ENCODE results near the gene LATS2. TPM values are rescaled to one million over a fixed set of nuclear protein-coding genes. Genes with fewer than 3 reads are reported as not detected.

Gene LATS2
- total RNA-seq, 1 donor from 2014 or later, result 49.0 TPM

DNA sequence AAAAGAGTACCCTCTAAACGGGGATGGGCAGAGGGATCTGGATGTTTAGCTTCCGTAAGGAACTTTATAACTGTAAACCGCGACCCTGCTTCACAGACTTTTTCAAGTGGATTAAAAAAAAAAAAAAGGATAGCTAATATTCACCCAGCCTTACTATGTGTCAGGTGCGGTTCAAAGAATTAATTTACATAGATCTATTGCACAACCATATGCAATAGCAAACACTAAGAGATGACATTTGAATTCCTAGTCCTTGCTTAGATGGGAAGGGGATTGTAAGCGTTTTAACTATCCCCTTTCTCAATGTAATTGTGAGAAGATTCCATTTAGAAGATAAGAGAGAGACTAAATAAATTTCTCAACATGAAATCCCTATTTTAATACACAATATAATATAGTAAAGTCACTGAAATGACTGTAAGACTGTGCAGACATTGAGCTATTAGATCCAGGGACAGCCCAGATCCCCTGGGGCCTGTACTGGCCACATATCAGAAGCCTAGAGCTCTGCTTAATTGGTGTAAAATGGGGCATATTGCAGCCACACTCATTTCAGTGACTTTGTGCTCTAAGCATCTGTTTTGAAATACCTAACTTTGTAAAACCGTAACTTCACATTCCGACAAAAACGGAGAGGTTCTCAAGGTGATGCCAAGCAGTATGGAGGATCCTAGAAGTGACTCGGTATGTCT, 13.6 kb downstream of the LATS2 start:
- intact Hi-C loops (cut with DNase I), result no loop called here
- H3K36me3 ChIP-seq, result peaks cover 0 to 3% of the 10 kb centered on the region in 2 donors
- H3K9me3 ChIP-seq, result no peaks in the 10 kb centered on the region
- peaks cover 13 to 42% of the 10 kb centered on the region in 2 donors for H3K4me1 ChIP-seq
- H3K4me3 ChIP-seq, result no peak overlapping the region
- H3K27ac ChIP-seq, result no peak overlapping the region
- no peaks in the 10 kb centered on the region for H3K27me3 ChIP-seq
- no peak for DNase-seq (ENCODE audit: low spot score in 2 of 2)
- TF ChIP-seq, protein P1, sequence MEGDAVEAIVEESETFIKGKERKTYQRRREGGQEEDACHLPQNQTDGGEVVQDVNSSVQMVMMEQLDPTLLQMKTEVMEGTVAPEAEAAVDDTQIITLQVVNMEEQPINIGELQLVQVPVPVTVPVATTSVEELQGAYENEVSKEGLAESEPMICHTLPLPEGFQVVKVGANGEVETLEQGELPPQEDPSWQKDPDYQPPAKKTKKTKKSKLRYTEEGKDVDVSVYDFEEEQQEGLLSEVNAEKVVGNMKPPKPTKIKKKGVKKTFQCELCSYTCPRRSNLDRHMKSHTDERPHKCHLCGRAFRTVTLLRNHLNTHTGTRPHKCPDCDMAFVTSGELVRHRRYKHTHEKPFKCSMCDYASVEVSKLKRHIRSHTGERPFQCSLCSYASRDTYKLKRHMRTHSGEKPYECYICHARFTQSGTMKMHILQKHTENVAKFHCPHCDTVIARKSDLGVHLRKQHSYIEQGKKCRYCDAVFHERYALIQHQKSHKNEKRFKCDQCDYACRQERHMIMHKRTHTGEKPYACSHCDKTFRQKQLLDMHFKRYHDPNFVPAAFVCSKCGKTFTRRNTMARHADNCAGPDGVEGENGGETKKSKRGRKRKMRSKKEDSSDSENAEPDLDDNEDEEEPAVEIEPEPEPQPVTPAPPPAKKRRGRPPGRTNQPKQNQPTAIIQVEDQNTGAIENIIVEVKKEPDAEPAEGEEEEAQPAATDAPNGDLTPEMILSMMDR (IDR thresholded peaks at IDR 0.05), result no peak

DNA sequence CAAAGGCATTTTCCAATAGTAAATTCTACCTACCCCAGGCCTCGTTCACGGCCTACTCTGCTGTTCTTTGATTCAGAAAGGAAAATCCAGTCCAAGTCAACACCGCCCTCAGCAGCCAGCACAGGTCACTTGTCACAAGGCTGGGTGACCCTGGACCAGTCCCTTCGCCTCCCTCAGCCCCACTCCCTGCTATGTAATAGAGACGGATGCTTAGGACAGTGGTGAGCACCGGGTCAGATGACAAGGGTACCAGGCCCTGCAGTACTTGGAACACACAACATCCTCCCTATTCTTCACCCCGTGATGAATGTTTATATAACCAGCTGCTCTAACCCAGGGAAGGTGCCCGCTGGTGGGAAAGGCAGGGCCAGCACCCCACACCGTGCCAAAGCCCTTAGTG, 14.3 kb downstream of the LATS2 start:
- no peak for DNase-seq (ENCODE audit: low spot score in 2 of 2)
- Histone ChIP-seq H3K27me3 (no peaks in the 10 kb centered on the region), H3K4me3 (no peak overlapping the region), H3K9me3 (no peaks in the 10 kb centered on the region), H3K36me3 (peaks cover 0 to 3% of the 10 kb centered on the region in 2 donors), H3K27ac (peak overlapping the region; percentile 19 to 64), H3K4me1 (peaks cover 13 to 42% of the 10 kb centered on the region in 2 donors)
- intact Hi-C loops (cut with DNase I), result no loop called here
- TF ChIP-seq, protein P1 (IDR thresholded peaks at IDR 0.05), result no peak

DNA sequence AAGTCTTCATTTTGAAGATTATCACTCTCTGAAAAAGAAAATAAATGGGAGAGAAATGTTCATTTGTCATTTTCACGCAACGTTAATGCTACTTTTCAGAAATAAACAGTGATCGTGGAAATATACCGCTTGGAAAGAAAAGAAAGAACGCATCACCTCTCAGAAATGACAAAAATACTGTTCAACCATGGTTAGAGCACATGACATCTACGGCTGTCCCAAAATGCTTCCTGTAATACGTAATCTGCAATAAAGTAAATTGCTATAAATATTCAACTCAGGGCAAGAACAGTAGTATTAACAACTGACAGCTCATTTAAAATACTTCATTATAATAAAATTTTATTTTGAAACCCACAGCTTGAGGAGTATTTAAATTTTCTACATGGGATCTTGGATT, 15.2 kb downstream of the LATS2 start:
- Histone ChIP-seq H3K36me3 (peaks cover 0 to 3% of the 10 kb centered on the region in 2 donors), H3K4me1 (peaks cover 13 to 45% of the 10 kb centered on the region in 2 donors), H3K9me3 (no peaks in the 10 kb centered on the region), H3K27ac (peak overlapping the region in 1 of 2 donors; percentile 64), H3K27me3 (no peaks in the 10 kb centered on the region), H3K4me3 (no peak overlapping the region)
- DNase-seq (ENCODE audit: low spot score in 2 of 2), result no peak
- TF ChIP-seq, protein P1 (IDR thresholded peaks at IDR 0.05), result no peak
- intact Hi-C loops (cut with DNase I), result no loop called here

DNA sequence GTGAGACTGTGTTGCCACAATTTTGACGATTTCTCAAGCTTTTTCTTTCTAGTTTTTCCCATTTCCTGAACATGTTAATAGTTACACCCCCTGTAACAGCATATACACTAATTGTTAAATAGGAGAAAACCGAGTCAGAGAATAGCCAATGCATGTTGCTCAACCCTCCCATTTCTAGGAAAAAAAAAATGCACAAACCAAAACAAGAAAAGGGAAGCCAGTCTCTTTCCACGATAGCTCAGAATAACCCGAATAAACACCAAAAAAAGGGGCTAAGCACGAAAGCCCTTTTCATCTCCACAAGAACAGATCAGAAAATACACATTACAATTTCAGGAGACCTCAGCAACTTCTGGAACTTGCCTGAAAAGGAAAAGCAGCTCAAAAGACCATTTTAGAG, 16.3 kb downstream of the LATS2 start:
- Histone ChIP-seq H3K36me3 (peaks cover 0 to 3% of the 10 kb centered on the region in 2 donors), H3K4me3 (no peak overlapping the region), H3K4me1 (peaks cover 13 to 49% of the 10 kb centered on the region in 2 donors), H3K9me3 (no peaks in the 10 kb centered on the region), H3K27me3 (no peaks in the 10 kb centered on the region), H3K27ac (peak overlapping the region in 1 of 2 donors; percentile 46)
- TF ChIP-seq, protein P1 (IDR thresholded peaks at IDR 0.05), result no peak
- DNase-seq (ENCODE audit: low spot score in 2 of 2), result no peak
- intact Hi-C loops (cut with DNase I), result no loop called here

DNA sequence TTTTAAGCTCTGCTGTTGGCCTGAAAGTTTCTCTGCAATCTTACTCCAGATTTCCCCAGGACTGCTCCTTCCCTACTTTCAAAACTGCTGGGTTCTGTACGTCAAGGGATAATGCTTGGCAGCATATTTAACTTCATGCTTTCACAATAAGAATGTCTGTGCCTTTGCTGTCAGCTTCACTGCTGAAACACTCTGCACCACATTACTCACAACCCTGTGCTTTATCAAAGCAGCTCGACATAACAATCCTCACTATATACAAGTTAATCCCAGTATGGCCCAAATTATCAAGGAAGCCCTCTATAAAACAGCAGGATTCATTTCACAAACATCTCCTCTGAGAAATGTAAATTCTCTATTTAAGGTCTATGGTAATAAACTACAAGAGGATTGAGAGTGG, 17.5 kb downstream of the LATS2 start:
- TF ChIP-seq, protein P1 (IDR thresholded peaks at IDR 0.05), result no peak
- no peak overlapping the region for H3K4me3 ChIP-seq
- peaks cover 13 to 45% of the 10 kb centered on the region in 2 donors for H3K4me1 ChIP-seq
- H3K27ac ChIP-seq, result no peak overlapping the region
- DNase-seq (ENCODE audit: low spot score in 2 of 2), result no peak
- no peaks in the 10 kb centered on the region for H3K9me3 ChIP-seq
- intact Hi-C loops (cut with DNase I), result no loop called here
- no peaks in the 10 kb centered on the region for H3K27me3 ChIP-seq
- H3K36me3 ChIP-seq, result peaks cover 0 to 6% of the 10 kb centered on the region in 2 donors

Measured in ascending aorta (tissue), 2 donors.